Muscle layer of colon (tissue), 2 donors: ENCODE measurements around the gene GLUD1.
"Not testable (repeated sequence)": the region's sequence is repeated elsewhere in the genome, so short reads cannot be mapped to it uniquely, and the experiment has no call there.

Experiments used
- H3K27ac ChIP-seq: one replicate; pipeline ENCODE4 v1.7.0; 2013; ENCODE audit warnings: low read depth, mild to moderate bottlenecking, low read length, moderate library complexity
- H3K27me3 ChIP-seq, 2 donors: one replicate each; pipeline ENCODE4 v1.7.0; 2013; ENCODE audit warnings: low read length in 2 of 2, mild to moderate bottlenecking in 2 of 2; ENCODE audit not compliant: insufficient read depth in 2 of 2, control insufficient read depth in 1 of 2
- H3K36me3 ChIP-seq: one replicate; pipeline ENCODE4 v1.7.0; 2013; ENCODE audit warnings: mild to moderate bottlenecking, low read length; ENCODE audit not compliant: insufficient read depth
- H3K4me1 ChIP-seq: one replicate; pipeline ENCODE4 v1.7.0; 2013; ENCODE audit warnings: mild to moderate bottlenecking, low read length; ENCODE audit not compliant: insufficient read depth
- H3K4me3 ChIP-seq, 2 donors: one replicate each; pipeline ENCODE4 v1.7.0; 2013; ENCODE audit warnings: low read length in 2 of 2, low read depth in 1 of 2, mild to moderate bottlenecking in 1 of 2, moderate library complexity in 1 of 2
- H3K9ac ChIP-seq: one replicate; pipeline ENCODE4 v1.7.0; 2013; ENCODE audit warnings: low read length
- H3K9me3 ChIP-seq: one replicate; pipeline ENCODE4 v1.7.0; 2013; ENCODE audit warnings: mild to moderate bottlenecking, low read length
- donor health status: abdominal sarcoma.
- donor health status: Adenocarcinoma of cecum.

GLUD1 gene

DNA sequence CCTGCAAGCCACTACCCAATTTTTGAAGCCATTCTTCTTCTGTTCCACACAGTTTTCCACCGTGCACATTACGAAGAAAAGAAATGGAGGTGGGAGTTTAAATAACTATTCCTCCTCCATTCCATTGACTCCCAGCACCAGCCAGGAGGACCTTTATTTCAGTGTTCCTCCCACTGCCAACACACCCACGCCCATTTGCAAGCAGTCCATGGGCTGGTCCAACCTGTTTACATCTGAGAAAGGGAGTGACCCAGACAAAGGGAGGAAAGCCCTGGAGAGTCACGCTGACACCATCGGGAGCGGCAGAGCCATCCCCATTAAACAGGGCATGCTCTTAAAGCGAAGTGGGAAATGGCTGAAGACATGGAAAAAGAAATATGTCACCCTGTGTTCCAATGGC is 86.3 kb downstream of the GLUD1 start:
- H3K4me1 ChIP-seq, H3K36me3 ChIP-seq, H3K9ac ChIP-seq, H3K9me3 ChIP-seq, H3K4me3 ChIP-seq, H3K27ac ChIP-seq, H3K27me3 ChIP-seq: not testable (repeated sequence)

DNA sequence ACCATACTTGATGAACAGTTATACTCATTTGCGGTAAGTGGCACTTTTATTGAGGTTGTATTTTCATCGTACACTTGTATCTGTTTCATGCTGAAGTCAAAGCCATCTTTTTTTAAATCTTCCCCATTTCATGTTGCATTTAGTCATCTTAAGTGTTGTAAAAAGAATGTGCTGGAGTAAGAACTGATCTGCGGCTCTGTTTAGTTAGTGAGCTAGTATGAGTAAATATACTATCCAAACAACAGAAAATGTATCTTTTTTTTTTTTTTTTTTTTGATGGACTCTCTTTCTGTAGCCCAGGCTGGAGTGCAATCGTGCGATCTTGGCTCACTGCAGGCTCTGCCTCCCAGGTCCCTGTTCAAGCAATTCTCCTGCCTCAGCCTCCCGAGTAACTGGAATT is 87.0 kb downstream of the GLUD1 start:
- not testable (repeated sequence) for H3K4me3 ChIP-seq, H3K9ac ChIP-seq, H3K4me1 ChIP-seq, H3K27ac ChIP-seq, H3K27me3 ChIP-seq, H3K36me3 ChIP-seq, H3K9me3 ChIP-seq

DNA sequence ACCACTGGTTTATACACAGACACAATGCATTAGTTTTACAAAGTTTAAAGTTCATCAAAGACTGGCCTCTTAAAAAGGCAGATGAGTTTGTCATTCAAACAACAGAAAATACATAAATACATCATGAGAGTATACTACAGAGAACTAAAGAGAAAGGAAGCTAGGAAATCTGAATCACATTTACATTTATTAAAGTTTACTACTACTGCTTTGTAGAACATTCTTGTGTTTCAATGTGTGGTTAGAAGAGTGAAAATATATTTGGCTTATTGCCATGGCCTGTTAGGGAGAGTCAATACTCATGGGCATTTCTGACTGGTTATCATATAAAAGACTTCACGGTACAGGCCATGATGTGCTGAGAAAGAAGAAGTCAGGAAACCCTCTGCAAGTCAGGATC is 87.5 kb downstream of the GLUD1 start:
- H3K4me1 ChIP-seq, H3K27me3 ChIP-seq, H3K4me3 ChIP-seq, H3K36me3 ChIP-seq, H3K9me3 ChIP-seq, H3K27ac ChIP-seq, H3K9ac ChIP-seq: not testable (repeated sequence)

DNA sequence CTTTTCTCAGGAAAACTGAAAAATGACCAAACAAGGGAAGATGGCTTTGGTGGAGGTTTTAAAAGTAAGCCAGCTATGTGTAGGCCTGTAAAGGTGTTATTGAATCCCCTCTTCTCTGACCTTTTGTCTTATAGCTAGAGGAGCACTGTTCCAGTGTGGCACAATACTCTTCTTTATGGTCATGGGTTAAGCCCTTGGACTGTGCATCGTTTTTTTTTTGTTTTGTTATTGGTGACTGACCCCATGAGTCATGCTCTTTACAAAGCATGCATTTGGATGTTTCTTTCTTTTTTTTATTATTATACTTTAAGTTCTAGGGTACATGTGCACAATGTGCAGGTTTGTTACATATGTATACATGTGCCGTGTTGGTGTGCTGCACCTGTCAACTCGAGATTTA is 94.2 kb downstream of the GLUD1 start:
- no peaks in the 10 kb centered on the region for H3K36me3 ChIP-seq
- no peak overlapping the region for H3K27ac ChIP-seq
- no peaks in the 10 kb centered on the region for H3K27me3 ChIP-seq
- H3K9ac ChIP-seq = no peak overlapping the region
- no peak overlapping the region for H3K4me3 ChIP-seq
- H3K4me1 ChIP-seq = no peaks in the 10 kb centered on the region
- H3K9me3 ChIP-seq = no peaks in the 10 kb centered on the region
